Cardiac fibroblast (primary cell): ENCODE measurements around the gene GRK5.
A peak's percentile ranks its signal among the peaks of the same experiment; 100 is the strongest.

Source experiments
- DNase-seq, 2 donors: peaks; one replicate each; pipeline versions ENCODE4 v3.0.0 to v3.0.0-alpha.2; 2010; ENCODE audit warnings: low read depth in 2 of 2
- H3K4me3 ChIP-seq, 2 donors: replicated peaks in 1 of 2; 1 replicate in 1 of 2; 2 replicates in 1 of 2; pipeline ENCODE4 v1.5.1; 2011; ENCODE audit warnings: low read depth in 2 of 2, low read length in 2 of 2, mild to moderate bottlenecking in 2 of 2, moderate library complexity in 1 of 2
- CTCF ChIP-seq: IDR thresholded peaks from one replicate; pipeline ENCODE4 v1.5.1; 2011; ENCODE audit warnings: low read depth, mild to moderate bottlenecking, low read length, inconsistent platforms

Gene GRK5

GRCh38 chr10:119281581-119282071, 74.3 kb downstream of the GRK5 start:
- H3K4me3 ChIP-seq = no peak overlapping the region
- DNase-seq = peak; percentile 29 to 57
- no peak for TF ChIP-seq CTCF

DNA sequence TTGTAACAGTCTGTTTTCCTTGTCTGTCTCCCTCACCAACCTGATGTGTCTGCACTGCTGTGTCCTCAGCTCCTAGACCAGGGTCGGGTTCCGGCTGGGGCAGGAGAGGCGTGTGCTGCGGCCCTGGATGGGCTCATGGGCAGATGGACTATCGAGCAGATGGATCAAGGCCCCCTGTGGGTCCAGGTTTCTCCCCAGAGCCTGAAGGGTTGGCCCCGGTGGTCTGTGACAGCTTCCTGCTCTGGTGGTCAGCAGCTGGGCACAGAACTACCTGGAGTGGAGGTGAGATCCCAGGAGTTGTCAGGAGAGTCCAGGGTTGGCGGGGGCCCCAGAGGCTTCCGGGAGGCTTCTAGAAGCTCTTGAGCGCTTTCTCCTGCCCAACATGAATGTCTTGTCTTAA, 75.1 kb downstream of the GRK5 start:
- no peak overlapping the region for H3K4me3 ChIP-seq

DNA sequence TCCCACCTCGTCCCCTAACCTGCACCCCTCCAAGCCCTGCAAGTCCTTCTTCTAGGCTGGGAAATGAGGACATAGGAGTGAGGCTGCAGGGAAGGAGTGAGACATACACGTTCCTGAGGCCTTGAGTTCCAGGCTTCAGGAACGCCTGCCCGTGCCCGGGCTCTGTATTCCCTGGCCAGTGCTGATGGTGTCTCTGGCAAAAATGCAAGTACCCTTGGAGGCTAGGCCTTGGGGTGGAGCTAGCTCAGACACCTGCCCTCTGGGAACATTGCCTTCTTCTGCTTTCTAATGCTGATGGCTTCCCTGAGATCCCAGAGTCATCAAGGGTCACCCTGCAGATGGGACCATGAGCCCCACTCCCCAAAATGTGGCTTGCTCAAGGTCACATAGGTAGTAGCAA, 76.0 kb downstream of the GRK5 start:
- no peak for DNase-seq
- TF ChIP-seq CTCF = no peak
- no peak overlapping the region for H3K4me3 ChIP-seq

More for the DNA sequence above, 75.1 kb downstream of the GRK5 start:
- TF ChIP-seq CTCF = no peak
- no peak for DNase-seq

- DNase-seq = no peak
- TF ChIP-seq CTCF = no peak
- no peak overlapping the region for H3K4me3 ChIP-seq
Measured at GRCh38 chr10:119283818-119284217, 76.4 kb downstream of the GRK5 start.

- TF ChIP-seq CTCF = no peak
- DNase-seq = no peak
- H3K4me3 ChIP-seq = no peak overlapping the region
Measured at GRCh38 chr10:119284679-119285096, 77.3 kb downstream of the GRK5 start.

DNA sequence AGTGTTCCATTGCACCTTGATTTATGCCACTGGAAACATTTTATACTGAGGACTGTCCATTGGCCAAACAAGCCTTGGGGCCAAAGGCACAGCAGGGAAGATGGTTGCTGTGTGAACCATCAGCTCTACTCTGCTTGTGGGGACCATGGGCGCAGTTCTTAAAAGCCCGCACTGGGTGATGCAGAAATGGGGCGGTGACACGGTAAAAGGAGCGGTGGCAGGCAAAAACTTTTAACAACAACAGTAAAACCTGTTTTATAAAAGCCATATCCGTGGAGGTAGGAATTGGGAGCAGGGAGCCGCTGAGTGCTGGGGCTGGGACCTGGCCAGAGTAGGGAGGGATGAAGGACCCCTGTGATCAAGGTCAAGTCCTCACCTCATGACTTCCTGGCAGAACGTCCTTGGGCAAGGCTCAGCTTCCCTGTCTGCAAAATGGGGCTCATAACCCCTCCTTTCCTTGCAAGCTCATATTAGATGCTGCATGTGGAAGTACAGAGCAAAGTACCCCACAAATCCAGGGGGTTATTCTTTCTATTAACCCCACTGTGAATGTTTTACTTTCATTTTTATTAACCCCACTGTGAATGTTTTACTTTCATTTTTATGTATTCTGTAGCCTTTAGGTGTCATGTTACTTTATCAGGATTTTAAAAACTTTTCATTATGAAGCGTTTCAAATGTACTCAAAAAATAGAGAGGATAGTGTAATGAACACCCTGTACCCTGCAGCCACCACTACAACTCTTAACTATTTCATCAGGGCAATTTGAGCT, 78.3 kb downstream of the GRK5 start:
- no peak overlapping the region for H3K4me3 ChIP-seq
- no peak for TF ChIP-seq CTCF
- no peak for DNase-seq

GRCh38 chr10:119286516-119286915, 79.1 kb downstream of the GRK5 start:
- no peak for DNase-seq
- TF ChIP-seq CTCF = no peak
- no peak overlapping the region for H3K4me3 ChIP-seq
